Measurements from ENCODE around the gene PRODH2.
"Not testable (repeated sequence)": the region's sequence is repeated elsewhere in the genome, so short reads cannot be mapped to it uniquely, and the experiment has no call there.

Gene PRODH2

DNA sequence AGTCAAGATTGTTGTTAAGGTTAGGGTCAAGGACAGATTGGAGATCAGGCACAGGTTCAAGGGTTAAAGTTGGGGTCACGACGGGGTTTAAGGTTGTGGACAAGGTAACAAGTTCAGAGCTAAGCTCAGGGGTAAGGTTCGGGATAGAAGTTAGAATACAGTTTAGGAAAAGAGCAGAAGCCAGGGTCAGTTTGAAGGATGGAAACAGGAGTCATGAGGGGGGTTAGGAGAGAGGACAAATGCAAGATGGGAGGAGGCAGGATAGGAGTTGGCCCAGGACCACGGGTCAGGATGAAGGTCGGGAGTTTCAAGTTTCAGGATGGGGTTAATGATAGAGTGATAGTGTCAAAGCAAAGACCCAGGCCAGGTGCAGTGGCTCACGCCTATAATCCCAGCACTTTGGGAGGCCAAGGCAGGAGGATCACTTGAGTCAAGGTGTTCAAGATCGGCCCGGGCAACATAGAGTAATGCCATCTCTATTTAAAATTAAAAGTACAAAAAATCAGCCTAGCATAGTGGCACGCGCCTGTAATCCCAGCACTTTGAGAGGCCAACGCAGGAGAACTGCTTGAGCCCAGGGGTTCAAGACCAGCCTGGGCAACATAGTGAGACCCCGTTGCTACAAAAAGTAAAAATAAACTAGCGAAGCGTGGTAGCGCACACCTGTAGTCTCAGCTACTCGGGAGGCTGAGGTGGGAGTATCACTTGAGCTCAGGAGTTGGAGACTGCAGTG, 32.0 kb upstream of the PRODH2 start:
- Histone ChIP-seq H3K36me3 (no peaks in the 10 kb centered on the region), H3K27ac (no peak overlapping the region), H3K4me1 (ENCODE audit: control insufficient read depth in 1 of 2, insufficient read depth in 1 of 2, low read depth in 1 of 2, low read length in 1 of 2) (peaks cover 8 to 10% of the 10 kb centered on the region in 2 experiments), H3K4me3 (ENCODE audit: low read depth in 1 of 2, low read length in 1 of 2) (peak overlapping the region in 1 of 2 experiments; percentile 23), H3K9me3 (no peaks in the 10 kb centered on the region), H3K27me3 (peaks cover 85% of the 10 kb centered on the region)
- TF ChIP-seq, protein P1, sequence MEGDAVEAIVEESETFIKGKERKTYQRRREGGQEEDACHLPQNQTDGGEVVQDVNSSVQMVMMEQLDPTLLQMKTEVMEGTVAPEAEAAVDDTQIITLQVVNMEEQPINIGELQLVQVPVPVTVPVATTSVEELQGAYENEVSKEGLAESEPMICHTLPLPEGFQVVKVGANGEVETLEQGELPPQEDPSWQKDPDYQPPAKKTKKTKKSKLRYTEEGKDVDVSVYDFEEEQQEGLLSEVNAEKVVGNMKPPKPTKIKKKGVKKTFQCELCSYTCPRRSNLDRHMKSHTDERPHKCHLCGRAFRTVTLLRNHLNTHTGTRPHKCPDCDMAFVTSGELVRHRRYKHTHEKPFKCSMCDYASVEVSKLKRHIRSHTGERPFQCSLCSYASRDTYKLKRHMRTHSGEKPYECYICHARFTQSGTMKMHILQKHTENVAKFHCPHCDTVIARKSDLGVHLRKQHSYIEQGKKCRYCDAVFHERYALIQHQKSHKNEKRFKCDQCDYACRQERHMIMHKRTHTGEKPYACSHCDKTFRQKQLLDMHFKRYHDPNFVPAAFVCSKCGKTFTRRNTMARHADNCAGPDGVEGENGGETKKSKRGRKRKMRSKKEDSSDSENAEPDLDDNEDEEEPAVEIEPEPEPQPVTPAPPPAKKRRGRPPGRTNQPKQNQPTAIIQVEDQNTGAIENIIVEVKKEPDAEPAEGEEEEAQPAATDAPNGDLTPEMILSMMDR (IDR thresholded peaks at IDR 0.05) = no peak

DNA sequence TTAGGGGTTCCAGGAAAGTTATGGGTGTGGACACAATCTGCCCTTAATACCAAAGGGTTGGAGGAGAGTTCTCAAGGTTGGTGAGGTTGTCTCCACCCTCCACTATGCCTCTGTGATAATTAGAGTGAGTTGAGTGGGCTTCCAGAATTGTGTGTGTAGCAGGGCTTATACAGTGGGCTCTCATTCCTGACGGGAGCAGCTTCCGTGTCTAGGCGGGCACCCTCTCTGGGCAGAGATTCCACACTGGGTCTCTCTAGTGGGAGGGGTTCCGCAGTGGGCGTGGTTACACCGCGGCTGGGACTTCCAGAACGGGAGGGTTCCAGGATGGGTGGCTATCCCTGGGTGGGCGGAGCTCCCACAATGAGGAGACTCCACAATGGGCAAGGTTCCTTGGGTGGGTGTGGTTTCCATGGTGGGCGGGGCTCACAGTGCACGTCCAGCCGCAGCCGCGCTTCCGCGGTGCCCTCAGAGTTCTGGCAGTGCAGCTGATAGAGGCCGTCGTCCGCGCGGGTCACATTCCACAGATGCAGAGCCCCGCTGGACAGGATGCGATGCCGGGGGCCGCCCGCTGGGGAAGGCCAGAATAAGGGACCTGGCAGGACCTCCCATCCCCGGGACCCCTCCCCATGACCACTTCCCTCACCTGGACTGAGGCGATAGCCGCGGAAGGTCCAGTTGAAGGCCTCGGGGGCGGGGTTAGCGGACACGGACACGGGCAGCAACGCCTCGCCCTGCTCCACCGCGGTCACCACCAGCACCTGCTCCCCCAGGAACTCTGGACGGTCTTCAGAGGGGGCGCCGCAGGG, 31.2 kb upstream of the PRODH2 start:
- Histone ChIP-seq H3K36me3 (no peaks in the 10 kb centered on the region), H3K27ac (no peak overlapping the region), H3K9me3 (no peaks in the 10 kb centered on the region), H3K4me1 (ENCODE audit: control insufficient read depth in 1 of 2, insufficient read depth in 1 of 2, low read depth in 1 of 2, low read length in 1 of 2) (peaks cover 8 to 10% of the 10 kb centered on the region in 2 experiments), H3K4me3 (ENCODE audit: low read depth in 1 of 2, low read length in 1 of 2) (no peak overlapping the region), H3K27me3 (peaks cover 84% of the 10 kb centered on the region)
- TF ChIP-seq, protein P1 (IDR thresholded peaks at IDR 0.05) = no peak

DNA sequence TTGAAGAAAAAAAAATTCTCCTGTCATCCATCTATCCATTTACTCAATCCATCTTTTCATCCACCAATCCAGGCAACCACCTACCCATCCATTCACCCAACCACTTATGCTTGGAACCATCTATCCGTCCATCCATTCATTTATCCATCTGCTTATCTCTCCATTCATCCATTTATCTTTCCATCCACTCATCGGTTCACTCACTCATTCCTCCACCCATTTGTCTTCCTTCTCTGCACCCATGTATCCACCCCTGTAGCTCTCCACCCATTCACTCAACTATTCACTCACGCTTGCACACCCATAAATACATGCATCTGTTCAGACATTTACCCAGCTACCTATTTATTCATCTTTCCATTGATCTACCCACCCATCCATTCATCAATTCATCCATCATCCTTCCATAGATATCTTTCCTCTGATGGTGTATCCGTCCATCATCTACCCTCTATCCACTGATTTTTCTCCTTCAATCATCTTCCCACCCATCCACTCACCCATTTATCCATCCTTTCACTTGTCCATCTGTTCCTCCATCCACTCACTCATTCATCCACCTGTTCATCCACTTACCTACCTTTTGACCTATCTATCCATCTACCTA, 30.1 kb upstream of the PRODH2 start:
- H3K36me3 ChIP-seq = no peaks in the 10 kb centered on the region
- no peak overlapping the region for H3K27ac ChIP-seq
- no peaks in the 10 kb centered on the region for H3K9me3 ChIP-seq
- peaks cover 8 to 10% of the 10 kb centered on the region in 2 experiments for H3K4me1 ChIP-seq (ENCODE audit: control insufficient read depth in 1 of 2, insufficient read depth in 1 of 2, low read depth in 1 of 2, low read length in 1 of 2)
- peaks cover 82% of the 10 kb centered on the region for H3K27me3 ChIP-seq
- TF ChIP-seq, protein P1 (IDR thresholded peaks at IDR 0.05) = no peak
- H3K4me3 ChIP-seq (ENCODE audit: low read depth in 1 of 2, low read length in 1 of 2) = no peak overlapping the region

DNA sequence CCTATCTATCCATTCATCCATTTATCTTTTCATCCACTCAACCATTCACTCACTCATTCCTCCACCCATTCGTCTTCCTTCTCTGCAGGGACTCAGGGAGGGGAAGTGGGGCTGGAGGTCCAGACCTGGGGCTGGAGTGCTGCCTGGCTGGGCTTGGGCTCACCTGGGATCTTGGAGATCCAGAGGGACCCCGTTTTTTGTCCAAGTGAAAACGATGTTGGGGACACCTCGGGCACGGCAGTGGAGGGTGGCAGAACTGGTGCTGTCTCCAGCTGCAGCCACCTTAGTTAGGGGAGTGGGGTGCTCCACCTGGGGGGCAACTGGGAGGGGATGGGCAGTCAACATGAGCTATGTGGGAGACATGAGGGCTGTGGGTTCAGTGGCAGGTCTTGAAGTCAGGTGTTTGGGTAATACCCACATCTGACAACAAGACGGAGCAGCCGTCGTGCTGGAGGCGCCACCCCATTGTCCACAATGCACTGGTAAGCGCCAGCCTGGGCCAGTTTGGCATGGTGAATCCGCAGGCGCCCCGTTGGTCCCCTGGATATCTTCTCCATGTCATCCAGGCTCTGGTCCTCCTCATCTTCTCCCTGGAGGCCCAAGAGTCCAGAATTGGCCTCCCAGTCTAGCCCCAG, 29.4 kb upstream of the PRODH2 start:
- no peaks in the 10 kb centered on the region for H3K36me3 ChIP-seq
- TF ChIP-seq, protein P1 (IDR thresholded peaks at IDR 0.05) = no peak
- H3K27me3 ChIP-seq = peaks cover 76% of the 10 kb centered on the region
- H3K4me3 ChIP-seq (ENCODE audit: low read depth in 1 of 2, low read length in 1 of 2) = no peak overlapping the region
- H3K27ac ChIP-seq = no peak overlapping the region
- H3K4me1 ChIP-seq (ENCODE audit: control insufficient read depth in 1 of 2, insufficient read depth in 1 of 2, low read depth in 1 of 2, low read length in 1 of 2) = peaks cover 8 to 10% of the 10 kb centered on the region in 2 experiments
- no peaks in the 10 kb centered on the region for H3K9me3 ChIP-seq

DNA sequence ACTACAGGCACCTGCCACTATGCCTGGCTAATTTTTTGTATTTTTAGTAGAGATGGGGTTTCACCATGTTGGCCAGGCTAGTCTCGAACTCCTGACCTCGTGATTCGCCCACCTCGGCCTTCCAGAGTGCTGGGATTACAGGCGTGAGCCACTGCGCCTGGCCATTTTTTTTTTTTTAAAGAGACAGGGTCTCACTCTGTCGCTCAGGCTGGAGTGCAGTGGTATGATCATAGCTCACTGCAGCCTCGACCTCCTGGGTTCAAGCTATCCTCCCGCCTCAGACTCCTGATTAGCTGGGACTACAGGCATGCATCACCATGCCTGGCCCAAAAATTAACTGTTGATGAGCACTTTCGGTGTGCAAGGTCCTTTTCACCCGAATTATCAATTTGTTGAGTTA, 23.5 kb upstream of the PRODH2 start:
- not testable (repeated sequence) for H3K9me3 ChIP-seq

More for the DNA sequence above, 23.5 kb upstream of the PRODH2 start:
- H3K4me1 ChIP-seq (ENCODE audit: control insufficient read depth in 1 of 2, insufficient read depth in 1 of 2, low read depth in 1 of 2, low read length in 1 of 2); H3K4me3 ChIP-seq (ENCODE audit: low read depth in 1 of 2, low read length in 1 of 2); H3K36me3 ChIP-seq; H3K27ac ChIP-seq: not testable (repeated sequence)
- H3K27me3 ChIP-seq = peaks cover 64% of the 10 kb centered on the region

Data from neutrophil (primary cell).